Esophagus muscularis mucosa (tissue), 4 donors: Measurements from ENCODE around the gene NABP1.

Experiments used
- CTCF ChIP-seq, 3 experiments: fragments of 200-600 bp in 2 of 3; fragments of 450-650 bp in 1 of 3; sonication (generic) in 2 of 3; IDR thresholded peaks; one replicate each; pipeline ENCODE4 v1.5.1; 2017 to 2019; ENCODE audit warnings: antibody characterized with exemption in 3 of 3, mild to moderate bottlenecking in 2 of 3, moderate library complexity in 1 of 3
- EP300 ChIP-seq: sonication (generic); formaldehyde crosslinking; IDR thresholded peaks from one replicate; pipeline ENCODE4 v1.6.1; 2017; ENCODE audit warnings: antibody characterized with exemption
- POLR2A ChIP-seq: fragments of 450-650 bp; IDR thresholded peaks from one replicate; pipeline ENCODE4 v1.6.1; 2017; ENCODE audit warnings: antibody characterized with exemption, moderate library complexity, mild to moderate bottlenecking, low read depth
- POLR2AphosphoS5 ChIP-seq, 2 donors: sonication (generic); formaldehyde crosslinking; IDR thresholded peaks; one replicate each; pipeline ENCODE4 v1.6.1; 2017; ENCODE audit warnings: antibody characterized with exemption in 2 of 2

- TF ChIP-seq CTCF (IDR thresholded peaks at IDR 0.05) (no peak), EP300 (no peak), POLR2AphosphoS5 (IDR thresholded peaks at IDR 0.05) (no peak), POLR2A (no peak)
Observed at GRCh38 chr2:191719261-191719660, 41.3 kb downstream of the NABP1 start.
